HepG2 (cell line): ENCODE results near the gene GRIN3B. TPM values are rescaled to one million over a fixed set of nuclear protein-coding genes. Genes with fewer than 3 reads are reported as not detected.
A peak's percentile ranks its signal among the peaks of the same experiment; 100 is the strongest.

Experiments used
- FOSL2 ChIP-seq: sonication (generic); formaldehyde crosslinking; IDR thresholded peaks from 2 replicates; pipeline ENCODE4 v1.4.0; 2020; ENCODE audit warnings: missing genetic modification reagents
- FOXO1 ChIP-seq: sonication (generic); formaldehyde crosslinking; IDR thresholded peaks from 2 replicates; pipeline ENCODE4 v1.4.0; 2020; ENCODE audit warnings: missing genetic modification reagents
- HMGA1 ChIP-seq: sonication (generic); formaldehyde crosslinking; conservative IDR thresholded peaks from 2 replicates; pipeline ENCODE4 v1.4.0; 2020; ENCODE audit warnings: missing genetic modification reagents
- HOXD1 ChIP-seq: sonication (generic); formaldehyde crosslinking; IDR thresholded peaks from 2 replicates; pipeline ENCODE4 v1.5.0; 2020; ENCODE audit warnings: missing genetic modification reagents
- KAT2B ChIP-seq: fragments of 150-350 bp; IDR thresholded peaks from 2 replicates; pipeline ENCODE4 v1.6.1; 2014; ENCODE audit warnings: low read depth, low read length, borderline replicate concordance
- NCOA1 ChIP-seq: sonication (generic); formaldehyde crosslinking; IDR thresholded peaks from 2 replicates; pipeline ENCODE4 v1.9.0; 2021; ENCODE audit warnings: missing genetic modification reagents
- ZC3H4 ChIP-seq: sonication (generic); formaldehyde crosslinking; IDR thresholded peaks from 2 replicates; pipeline ENCODE4 v1.4.0; 2020; ENCODE audit warnings: missing genetic modification reagents, borderline replicate concordance
- ZNF224 ChIP-seq: sonication (generic); formaldehyde crosslinking; IDR thresholded peaks from 2 replicates; pipeline ENCODE4 v1.5.0; 2020; ENCODE audit warnings: mild to moderate bottlenecking, missing genetic modification reagents
- ZNF235 ChIP-seq: sonication (generic); formaldehyde crosslinking; IDR thresholded peaks from 2 replicates; pipeline ENCODE4 v1.8.1; 2023; ENCODE audit warnings: mild to moderate bottlenecking, missing genetic modification reagents, borderline replicate concordance
- ZNF264 ChIP-seq: sonication (generic); formaldehyde crosslinking; IDR thresholded peaks from 2 replicates; pipeline ENCODE4 v1.4.0; 2020; ENCODE audit warnings: missing genetic modification reagents
- ZNF432 ChIP-seq: sonication (generic); formaldehyde crosslinking; IDR thresholded peaks from 2 replicates; pipeline ENCODE4 v1.5.0; 2020; ENCODE audit warnings: missing genetic modification reagents, mild to moderate bottlenecking, borderline replicate concordance
- ZNF780A ChIP-seq: sonication (generic); formaldehyde crosslinking; IDR thresholded peaks from 2 replicates; pipeline ENCODE4 v1.8.0; 2022; ENCODE audit warnings: mild to moderate bottlenecking, missing genetic modification reagents, moderate library complexity
- ZNF883 ChIP-seq: sonication (generic); formaldehyde crosslinking; IDR thresholded peaks from 2 replicates; pipeline ENCODE4 v1.5.1; 2020; ENCODE audit warnings: mild to moderate bottlenecking, missing genetic modification reagents; ENCODE audit errors: not compliant biosample characterization
- polyA plus RNA-seq, 8 experiments: library from polyadenylated mRNA; depleted of rRNA in 3 of 8; stranded (reverse) in 7 of 8; unstranded in 1 of 8; fragments of >200 nt; fragmentation: Illumina TruSeq in 4 of 8; extraction: Trizol in 4 of 8; gene quantifications; 2 replicates each; pipeline versions ENCODE4 v1.2.1 to v1.2.3, GENCODE V29; 2011 to 2016; ENCODE audit warnings: low read depth in 4 of 8, missing spikeins in 1 of 8, mixed read lengths in 1 of 8; ENCODE audit not compliant: insufficient read depth in 1 of 8
- total RNA-seq, 5 experiments: library from RNA; depleted of rRNA; stranded (reverse); fragments of >200 nt; fragmentation: Illumina TruSeq; extraction: Trizol; gene quantifications; 2 replicates each; pipeline ENCODE4 v1.2.3, GENCODE V29; 2016; ENCODE audit warnings: low read depth in 1 of 5
- TF ChIP-seq, protein P1 (sequence below): sonication (generic); formaldehyde crosslinking; IDR thresholded peaks from 2 replicates; pipeline ENCODE4 v1.5.0; 2020; ENCODE audit warnings: mild to moderate bottlenecking, missing genetic modification reagents, borderline replicate concordance
- TF ChIP-seq, protein P2 (sequence below): fragments of 450-650 bp; IDR thresholded peaks from 2 replicates; pipeline ENCODE4 v1.6.1; 2016
- TF ChIP-seq, protein P3 (sequence below): IDR thresholded peaks from 2 replicates; pipeline ENCODE4 v1.6.1; 2016; ENCODE audit warnings: mild to moderate bottlenecking
- TF ChIP-seq, protein P4 (sequence below): sonication (generic); formaldehyde crosslinking; IDR thresholded peaks from 2 replicates; pipeline ENCODE4 v1.5.0; 2020; ENCODE audit warnings: missing genetic modification reagents, mild to moderate bottlenecking, borderline replicate concordance

GRIN3B gene
- total and polyA plus RNA-seq, 2 of the 13 experiments (the other 11 are each of a cell fraction or from before 2014, with no cell fraction given) = 0.07 to 0.20 TPM

DNA sequence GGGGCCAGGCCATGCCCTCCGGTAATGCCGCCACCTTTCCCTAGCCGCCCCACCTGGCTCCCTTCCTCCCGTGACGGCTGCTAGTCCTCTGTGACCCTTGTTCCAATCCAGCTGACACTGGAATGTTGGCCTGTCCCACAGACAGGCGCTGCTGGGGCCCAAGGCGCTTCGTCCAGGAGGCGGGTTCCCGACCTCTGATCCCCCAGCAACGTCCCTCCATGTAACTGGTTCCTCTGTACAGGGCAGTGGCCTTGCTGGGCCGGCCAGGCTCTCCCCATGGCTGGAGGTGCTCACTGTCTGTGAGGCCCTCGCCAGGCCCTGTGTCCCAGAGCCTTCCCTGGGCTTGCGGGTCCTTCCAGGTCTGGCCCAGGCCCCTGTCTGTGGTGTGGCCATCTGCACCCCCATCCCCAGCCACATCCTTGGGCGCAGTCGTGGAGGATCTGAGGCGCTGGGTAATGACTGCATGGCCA lies 6.8 kb upstream of the GRIN3B start (continued):
- TF ChIP-seq, protein P1, sequence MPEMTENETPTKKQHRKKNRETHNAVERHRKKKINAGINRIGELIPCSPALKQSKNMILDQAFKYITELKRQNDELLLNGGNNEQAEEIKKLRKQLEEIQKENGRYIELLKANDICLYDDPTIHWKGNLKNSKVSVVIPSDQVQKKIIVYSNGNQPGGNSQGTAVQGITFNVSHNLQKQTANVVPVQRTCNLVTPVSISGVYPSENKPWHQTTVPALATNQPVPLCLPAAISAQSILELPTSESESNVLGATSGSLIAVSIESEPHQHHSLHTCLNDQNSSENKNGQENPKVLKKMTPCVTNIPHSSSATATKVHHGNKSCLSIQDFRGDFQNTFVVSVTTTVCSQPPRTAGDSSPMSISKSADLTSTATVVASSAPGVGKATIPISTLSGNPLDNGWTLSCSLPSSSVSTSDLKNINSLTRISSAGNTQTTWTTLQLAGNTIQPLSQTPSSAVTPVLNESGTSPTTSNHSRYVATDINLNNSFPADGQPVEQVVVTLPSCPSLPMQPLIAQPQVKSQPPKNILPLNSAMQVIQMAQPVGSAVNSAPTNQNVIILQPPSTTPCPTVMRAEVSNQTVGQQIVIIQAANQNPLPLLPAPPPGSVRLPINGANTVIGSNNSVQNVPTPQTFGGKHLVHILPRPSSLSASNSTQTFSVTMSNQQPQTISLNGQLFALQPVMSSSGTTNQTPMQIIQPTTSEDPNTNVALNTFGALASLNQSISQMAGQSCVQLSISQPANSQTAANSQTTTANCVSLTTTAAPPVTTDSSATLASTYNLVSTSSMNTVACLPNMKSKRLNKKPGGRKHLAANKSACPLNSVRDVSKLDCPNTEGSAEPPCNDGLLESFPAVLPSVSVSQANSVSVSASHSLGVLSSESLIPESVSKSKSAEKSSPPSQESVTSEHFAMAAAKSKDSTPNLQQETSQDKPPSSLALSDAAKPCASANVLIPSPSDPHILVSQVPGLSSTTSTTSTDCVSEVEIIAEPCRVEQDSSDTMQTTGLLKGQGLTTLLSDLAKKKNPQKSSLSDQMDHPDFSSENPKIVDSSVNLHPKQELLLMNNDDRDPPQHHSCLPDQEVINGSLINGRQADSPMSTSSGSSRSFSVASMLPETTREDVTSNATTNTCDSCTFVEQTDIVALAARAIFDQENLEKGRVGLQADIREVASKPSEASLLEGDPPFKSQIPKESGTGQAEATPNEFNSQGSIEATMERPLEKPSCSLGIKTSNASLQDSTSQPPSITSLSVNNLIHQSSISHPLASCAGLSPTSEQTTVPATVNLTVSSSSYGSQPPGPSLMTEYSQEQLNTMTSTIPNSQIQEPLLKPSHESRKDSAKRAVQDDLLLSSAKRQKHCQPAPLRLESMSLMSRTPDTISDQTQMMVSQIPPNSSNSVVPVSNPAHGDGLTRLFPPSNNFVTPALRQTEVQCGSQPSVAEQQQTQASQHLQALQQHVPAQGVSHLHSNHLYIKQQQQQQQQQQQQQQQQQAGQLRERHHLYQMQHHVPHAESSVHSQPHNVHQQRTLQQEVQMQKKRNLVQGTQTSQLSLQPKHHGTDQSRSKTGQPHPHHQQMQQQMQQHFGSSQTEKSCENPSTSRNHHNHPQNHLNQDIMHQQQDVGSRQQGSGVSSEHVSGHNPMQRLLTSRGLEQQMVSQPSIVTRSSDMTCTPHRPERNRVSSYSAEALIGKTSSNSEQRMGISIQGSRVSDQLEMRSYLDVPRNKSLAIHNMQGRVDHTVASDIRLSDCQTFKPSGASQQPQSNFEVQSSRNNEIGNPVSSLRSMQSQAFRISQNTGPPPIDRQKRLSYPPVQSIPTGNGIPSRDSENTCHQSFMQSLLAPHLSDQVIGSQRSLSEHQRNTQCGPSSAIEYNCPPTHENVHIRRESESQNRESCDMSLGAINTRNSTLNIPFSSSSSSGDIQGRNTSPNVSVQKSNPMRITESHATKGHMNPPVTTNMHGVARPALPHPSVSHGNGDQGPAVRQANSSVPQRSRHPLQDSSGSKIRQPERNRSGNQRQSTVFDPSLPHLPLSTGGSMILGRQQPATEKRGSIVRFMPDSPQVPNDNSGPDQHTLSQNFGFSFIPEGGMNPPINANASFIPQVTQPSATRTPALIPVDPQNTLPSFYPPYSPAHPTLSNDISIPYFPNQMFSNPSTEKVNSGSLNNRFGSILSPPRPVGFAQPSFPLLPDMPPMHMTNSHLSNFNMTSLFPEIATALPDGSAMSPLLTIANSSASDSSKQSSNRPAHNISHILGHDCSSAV (CRISPR knock-in tag) = no peak
- TF ChIP-seq ZNF780A (no peak), ZC3H4 (CRISPR knock-in tag) (no peak), HOXD1 (CRISPR knock-in tag) (no peak), ZNF264 (CRISPR knock-in tag) (0 out of 2 replicates have a peak, but pooled peaks have one; percentile 43), ZNF224 (CRISPR knock-in tag) (no peak), ZNF235 (no peak), FOXO1 (peak; percentile 9; the same call in 1 of the 2 replicates), HMGA1 (CRISPR knock-in tag) (no peak), NCOA1 (no peak), FOSL2 (CRISPR knock-in tag) (0 out of 2 replicates have a peak, but pooled peaks have one; percentile 9), KAT2B (no peak), ZNF883 (CRISPR knock-in tag) (no peak), ZNF432 (CRISPR knock-in tag) (no peak)
- TF ChIP-seq, protein P2, sequence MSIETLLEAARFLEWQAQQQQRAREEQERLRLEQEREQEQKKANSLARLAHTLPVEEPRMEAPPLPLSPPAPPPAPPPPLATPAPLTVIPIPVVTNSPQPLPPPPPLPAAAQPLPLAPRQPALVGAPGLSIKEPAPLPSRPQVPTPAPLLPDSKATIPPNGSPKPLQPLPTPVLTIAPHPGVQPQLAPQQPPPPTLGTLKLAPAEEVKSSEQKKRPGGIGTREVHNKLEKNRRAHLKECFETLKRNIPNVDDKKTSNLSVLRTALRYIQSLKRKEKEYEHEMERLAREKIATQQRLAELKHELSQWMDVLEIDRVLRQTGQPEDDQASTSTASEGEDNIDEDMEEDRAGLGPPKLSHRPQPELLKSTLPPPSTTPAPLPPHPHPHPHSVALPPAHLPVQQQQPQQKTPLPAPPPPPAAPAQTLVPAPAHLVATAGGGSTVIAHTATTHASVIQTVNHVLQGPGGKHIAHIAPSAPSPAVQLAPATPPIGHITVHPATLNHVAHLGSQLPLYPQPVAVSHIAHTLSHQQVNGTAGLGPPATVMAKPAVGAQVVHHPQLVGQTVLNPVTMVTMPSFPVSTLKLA = no peak
- TF ChIP-seq, protein P3, sequence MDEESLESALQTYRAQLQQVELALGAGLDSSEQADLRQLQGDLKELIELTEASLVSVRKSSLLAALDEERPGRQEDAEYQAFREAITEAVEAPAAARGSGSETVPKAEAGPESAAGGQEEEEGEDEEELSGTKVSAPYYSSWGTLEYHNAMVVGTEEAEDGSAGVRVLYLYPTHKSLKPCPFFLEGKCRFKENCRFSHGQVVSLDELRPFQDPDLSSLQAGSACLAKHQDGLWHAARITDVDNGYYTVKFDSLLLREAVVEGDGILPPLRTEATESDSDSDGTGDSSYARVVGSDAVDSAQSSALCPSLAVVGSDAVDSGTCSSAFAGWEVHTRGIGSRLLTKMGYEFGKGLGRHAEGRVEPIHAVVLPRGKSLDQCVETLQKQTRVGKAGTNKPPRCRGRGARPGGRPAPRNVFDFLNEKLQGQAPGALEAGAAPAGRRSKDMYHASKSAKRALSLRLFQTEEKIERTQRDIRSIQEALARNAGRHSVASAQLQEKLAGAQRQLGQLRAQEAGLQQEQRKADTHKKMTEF (CRISPR knock-in tag) = peak; percentile 62; the same call in 1 of the 2 replicates
- TF ChIP-seq, protein P4, sequence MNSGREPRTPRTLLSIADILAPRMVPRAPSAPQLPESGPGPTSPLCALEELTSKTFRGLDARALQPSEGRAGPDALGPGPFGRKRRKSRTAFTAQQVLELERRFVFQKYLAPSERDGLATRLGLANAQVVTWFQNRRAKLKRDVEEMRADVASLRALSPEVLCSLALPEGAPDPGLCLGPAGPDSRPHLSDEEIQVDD (CRISPR knock-in tag) = no peak
